Lower lobe of right lung (tissue), 2 donors: Measurements from ENCODE around the gene PDE6D. TPM values are rescaled to one million over a fixed set of nuclear protein-coding genes. Genes with fewer than 3 reads are reported as not detected.
A peak's percentile ranks its signal among the peaks of the same experiment; 100 is the strongest.

Experiments used
- ATAC-seq, 2 donors: fragments of 200-7000 bp; cut with Tn5 transposase; one replicate each; pipeline ENCODE4 v1.9.1; 2020 to 2022; ENCODE audit warnings: mild to moderate bottlenecking in 2 of 2, moderate library complexity in 2 of 2
- DNase-seq: peaks from one replicate; pipeline ENCODE4 v3.0.0-alpha.2; 2020
- H3K27ac ChIP-seq: fragments of 200-600 bp; one replicate; pipeline ENCODE4 v1.8.0; 2022
- H3K27me3 ChIP-seq: fragments of 200-600 bp; one replicate; pipeline ENCODE4 v1.8.0; 2022; ENCODE audit warnings: low read depth
- H3K36me3 ChIP-seq: fragments of 200-600 bp; one replicate; pipeline ENCODE4 v1.8.0; 2022; ENCODE audit warnings: mild to moderate bottlenecking
- H3K4me1 ChIP-seq: fragments of 200-600 bp; one replicate; pipeline ENCODE4 v1.8.0; 2022
- H3K4me3 ChIP-seq: fragments of 200-600 bp; one replicate; pipeline ENCODE4 v1.8.0; 2022; ENCODE audit warnings: mild to moderate bottlenecking
- H3K9me3 ChIP-seq: fragments of 200-600 bp; one replicate; pipeline ENCODE4 v1.8.0; 2022
- CTCF ChIP-seq: fragments of 200-600 bp; IDR thresholded peaks from one replicate; pipeline ENCODE4 v1.8.0; 2022; ENCODE audit warnings: antibody characterized with exemption, mild to moderate bottlenecking
- intact Hi-C: fragments of 100-400 bp; cut with DNase I; formaldehyde crosslinking; loops from one replicate; pipeline ENCODE4 v1.11.0; 2022
- total RNA-seq: library from RNA; stranded (reverse); fragmentation: NEBNext Ultra II Directional; extraction: Animal tissue kit (Norgen Biotek cat#: 25700); gene quantifications from one replicate; pipeline ENCODE4 v1.2.1, GENCODE V29; 2021
- donor health status: DM: no; HTN: yes; CAD: no; lungs with severe emphysema.

Gene PDE6D
- total RNA-seq, 1 donor from 2014 or later = 18.5 TPM

- H3K27me3 ChIP-seq = no peaks in the 10 kb centered on the region
- H3K27ac ChIP-seq = peak overlapping the region; percentile 79
- peaks cover 20% of the 10 kb centered on the region for H3K4me1 ChIP-seq
- H3K9me3 ChIP-seq = no peaks in the 10 kb centered on the region
- peak; percentile 94 for DNase-seq
- no peak overlapping the region for H3K4me3 ChIP-seq
- no peaks in the 10 kb centered on the region for H3K36me3 ChIP-seq
- TF ChIP-seq CTCF = no peak
- intact Hi-C loops = no loop called here
- ATAC-seq = peak; percentile 71 to 75
Observed at GRCh38 chr2:231701456-231702373, 79.4 kb downstream of the PDE6D start.

GRCh38 chr2:231699006-231699405 lies 82.1 kb downstream of the PDE6D start:
- DNase-seq = no peak
- Histone ChIP-seq H3K27ac (no peak overlapping the region), H3K27me3 (no peaks in the 10 kb centered on the region)

DNA sequence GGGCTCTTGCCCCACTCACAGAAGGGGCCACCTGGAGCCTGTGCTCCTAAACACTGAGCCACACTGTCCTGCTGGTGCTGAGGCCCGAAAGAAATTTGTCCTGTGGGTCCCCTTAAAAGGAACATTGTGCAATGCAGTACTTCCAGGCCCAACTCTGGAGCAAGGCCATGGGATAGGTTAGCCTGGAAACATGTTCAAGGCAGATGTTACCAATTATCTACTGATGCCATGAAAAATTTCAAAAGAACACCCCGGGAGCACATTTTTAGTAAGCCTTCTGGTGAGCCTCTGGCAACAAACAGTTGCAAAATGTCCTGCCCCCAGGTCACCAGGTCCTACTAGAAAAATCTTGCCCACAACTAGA lies 85.1 kb downstream of the PDE6D start:
- ATAC-seq (peak in 1 of 2 donors; percentile 34), DNase-seq (no peak)
- Histone ChIP-seq H3K4me3 (no peak overlapping the region), H3K27me3 (no peaks in the 10 kb centered on the region), H3K4me1 (no peaks in the 10 kb centered on the region), H3K36me3 (no peaks in the 10 kb centered on the region), H3K27ac (peak overlapping the region; percentile 43), H3K9me3 (no peaks in the 10 kb centered on the region)
- intact Hi-C loops = no loop called here
- TF ChIP-seq CTCF = no peak

More at GRCh38 chr2:231699006-231699405, 82.1 kb downstream of the PDE6D start:
- Histone ChIP-seq H3K9me3 (no peaks in the 10 kb centered on the region), H3K4me1 (peaks cover 8% of the 10 kb centered on the region), H3K4me3 (no peak overlapping the region), H3K36me3 (no peaks in the 10 kb centered on the region)
- no peak for TF ChIP-seq CTCF
- intact Hi-C loops = no loop called here
- no peak for ATAC-seq

DNA sequence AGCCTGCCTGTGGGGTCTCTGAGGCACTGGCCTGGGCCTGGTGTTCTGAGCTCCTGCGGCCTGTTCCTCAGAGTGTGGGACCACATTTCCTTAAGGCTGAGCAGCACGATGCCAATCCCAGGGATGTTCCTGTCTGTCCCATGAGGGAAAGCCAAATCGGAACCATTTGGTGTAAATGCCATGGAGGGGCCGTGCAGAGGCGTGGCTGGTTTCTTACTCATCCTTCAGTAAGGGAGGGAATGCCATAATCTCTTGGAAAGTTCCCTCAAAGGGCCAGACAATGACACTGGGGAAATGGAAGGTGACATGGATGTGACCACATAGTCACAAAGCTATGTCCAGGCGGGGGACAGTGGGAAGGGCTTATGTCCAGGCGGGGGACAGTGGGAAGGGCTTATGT lies 87.1 kb downstream of the PDE6D start:
- intact Hi-C loops = no loop called here
- no peaks in the 10 kb centered on the region for H3K27me3 ChIP-seq
- no peak for TF ChIP-seq CTCF
- DNase-seq (no peak), ATAC-seq (no peak)
- H3K9me3 ChIP-seq = no peaks in the 10 kb centered on the region
- H3K36me3 ChIP-seq = no peaks in the 10 kb centered on the region
- H3K4me1 ChIP-seq = no peaks in the 10 kb centered on the region
- no peak overlapping the region for H3K4me3 ChIP-seq
- no peak overlapping the region for H3K27ac ChIP-seq

DNA sequence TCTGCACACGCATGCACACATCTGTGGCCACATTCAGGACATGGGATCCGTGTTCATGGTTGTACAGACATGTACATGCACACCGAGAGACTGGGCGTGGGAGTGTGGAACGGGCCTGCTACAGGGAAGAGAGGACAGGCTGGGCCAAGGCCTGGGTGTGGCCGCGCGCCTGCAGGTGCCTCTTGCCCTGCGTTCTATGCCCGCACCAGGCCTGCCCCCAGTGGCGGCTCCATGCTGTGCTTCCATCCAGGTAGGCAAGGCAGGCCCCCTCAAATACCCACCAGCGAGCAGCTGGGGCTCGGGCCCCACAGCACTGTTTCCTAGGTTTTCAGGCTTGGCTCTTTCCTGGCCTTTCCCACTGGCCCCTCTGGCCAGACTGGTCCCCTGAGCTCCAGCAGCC lies 88.2 kb downstream of the PDE6D start:
- H3K9me3 ChIP-seq = no peaks in the 10 kb centered on the region
- H3K36me3 ChIP-seq = no peaks in the 10 kb centered on the region
- H3K27ac ChIP-seq = no peak overlapping the region
- DNase-seq (no peak), ATAC-seq (no peak)
- intact Hi-C loops = no loop called here
- no peaks in the 10 kb centered on the region for H3K4me1 ChIP-seq
- no peaks in the 10 kb centered on the region for H3K27me3 ChIP-seq
- no peak for TF ChIP-seq CTCF
- no peak overlapping the region for H3K4me3 ChIP-seq
